A549 (cell line): Measurements from ENCODE around the gene EFNA5. TPM values are rescaled to one million over a fixed set of nuclear protein-coding genes. Genes with fewer than 3 reads are reported as not detected.

Experiments used
- CBX2 ChIP-seq: fragments of 200-600 bp; sonication (generic); IDR thresholded peaks from 2 replicates; pipeline ENCODE4 v1.6.1; 2016; ENCODE audit warnings: low read depth, mild to moderate bottlenecking, borderline replicate concordance
- CEBPB ChIP-seq, 2 experiments: fragments of >200 bp in 1 of 2; sonication (Bioruptor Twin) in 1 of 2; formaldehyde crosslinking in 1 of 2; IDR thresholded peaks; 2 replicates each; pipeline ENCODE4 v1.6.1; 2012 to 2016
- CTCF ChIP-seq: fragments of >200 bp; sonication (Bioruptor Twin); formaldehyde crosslinking; IDR thresholded peaks from 3 replicates; pipeline ENCODE4 v1.5.1; 2016
- E2F6 ChIP-seq: IDR thresholded peaks from 2 replicates; pipeline ENCODE4 v1.6.1; 2012; ENCODE audit warnings: low read depth, borderline replicate concordance
- EHMT2 ChIP-seq: fragments of 200-600 bp; sonication (generic); IDR thresholded peaks from 2 replicates; pipeline ENCODE4 v1.6.1; 2016; ENCODE audit warnings: antibody characterized with exemption, low read depth, mild to moderate bottlenecking, moderate library complexity
- ESRRA ChIP-seq: fragments of 150-350 bp; IDR thresholded peaks from 2 replicates; pipeline ENCODE4 v1.6.1; 2014; ENCODE audit warnings: mild to moderate bottlenecking, low read length, borderline replicate concordance
- GATA3 ChIP-seq: IDR thresholded peaks from 2 replicates; pipeline ENCODE4 v1.6.1; 2012; ENCODE audit warnings: borderline replicate concordance
- HMGXB4 ChIP-seq: fragments of 250-450 bp; sonication (Bioruptor Pico); IDR thresholded peaks from 2 replicates; pipeline ENCODE4 v1.5.0; 2021; ENCODE audit warnings: mild to moderate bottlenecking, moderate library complexity, borderline replicate concordance
- HOXA7 ChIP-seq: fragments of 250-450 bp; sonication (Bioruptor Pico); IDR thresholded peaks from 2 replicates; pipeline ENCODE4 v1.5.0; 2020; ENCODE audit warnings: mild to moderate bottlenecking, moderate library complexity
- JUN ChIP-seq, 2 experiments: fragments of >200 bp; sonication (Bioruptor Twin); formaldehyde crosslinking; IDR thresholded peaks; 2 replicates in 1 of 2; 3 replicates in 1 of 2; pipeline ENCODE4 v1.6.1; 2016 to 2017
- KDM1A ChIP-seq: fragments of 200-600 bp; sonication (generic); IDR thresholded peaks from 2 replicates; pipeline ENCODE4 v1.6.1; 2016; ENCODE audit warnings: low read depth, mild to moderate bottlenecking
- KDM5A ChIP-seq: fragments of 200-600 bp; sonication (generic); IDR thresholded peaks from 2 replicates; pipeline ENCODE4 v1.6.1; 2016; ENCODE audit warnings: antibody characterized with exemption, mild to moderate bottlenecking
- MAFK ChIP-seq: fragments of 450-650 bp; IDR thresholded peaks from 2 replicates; pipeline ENCODE4 v1.6.1; 2014; ENCODE audit not compliant: partially characterized antibody
- MAX ChIP-seq: IDR thresholded peaks from 2 replicates; pipeline ENCODE4 v1.6.1; 2012
- MAZ ChIP-seq: fragments of 150-350 bp; IDR thresholded peaks from 2 replicates; pipeline ENCODE4 v1.6.1; 2014; ENCODE audit warnings: antibody characterized with exemption, low read depth, low read length, borderline replicate concordance
- NFE2L2 ChIP-seq: fragments of 150-350 bp; conservative IDR thresholded peaks from 2 replicates; pipeline ENCODE4 v1.6.1; 2014; ENCODE audit warnings: low read length
- PHF8 ChIP-seq: fragments of 200-600 bp; sonication (generic); IDR thresholded peaks from 2 replicates; pipeline ENCODE4 v1.6.1; 2016; ENCODE audit warnings: low read depth, mild to moderate bottlenecking, antibody characterized with exemption, moderate library complexity, borderline replicate concordance
- POLR2A ChIP-seq: IDR thresholded peaks from 2 replicates; pipeline ENCODE4 v1.6.1; 2012; ENCODE audit warnings: mild to moderate bottlenecking, low read length
- POLR2AphosphoS2 ChIP-seq: conservative IDR thresholded peaks from 2 replicates; pipeline ENCODE4 v1.6.1; 2012; ENCODE audit warnings: low read length, improper control_type of control experiment, inconsistent platforms
- RAD21 ChIP-seq, 2 experiments: fragments of >200 bp in 1 of 2; sonication (Bioruptor Twin) in 1 of 2; formaldehyde crosslinking in 1 of 2; IDR thresholded peaks in 1 of 2; conservative IDR thresholded peaks in 1 of 2; 2 replicates in 1 of 2; 3 replicates in 1 of 2; pipeline ENCODE4 v1.6.1; 2012 to 2018; ENCODE audit warnings: inconsistent platforms in 1 of 2
- RNF2 ChIP-seq: fragments of 200-600 bp; sonication (generic); IDR thresholded peaks from 2 replicates; pipeline ENCODE4 v1.6.1; 2016; ENCODE audit warnings: low read depth, mild to moderate bottlenecking, antibody characterized with exemption, moderate library complexity, borderline replicate concordance
- SMC3 ChIP-seq: fragments of >200 bp; sonication (Bioruptor Twin); formaldehyde crosslinking; IDR thresholded peaks from 3 replicates; pipeline ENCODE4 v1.6.1; 2018; ENCODE audit warnings: inconsistent platforms
- TFCP2L1 ChIP-seq: fragments of 250-450 bp; sonication (Bioruptor Pico); IDR thresholded peaks from 2 replicates; pipeline ENCODE4 v1.5.0; 2021; ENCODE audit warnings: mild to moderate bottlenecking
- ZC3H11A ChIP-seq: fragments of 450-650 bp; IDR thresholded peaks from 2 replicates; pipeline ENCODE4 v1.6.1; 2014; ENCODE audit warnings: antibody characterized with exemption, mild to moderate bottlenecking
- polyA plus RNA-seq, 4 experiments: library from polyadenylated mRNA; depleted of rRNA in 3 of 4; stranded (reverse); fragments of >200 nt; fragmentation: RNase III in 1 of 4; extraction: RNeasy Plus Mini Kit Qiagen cat#74134 plus additional on column Dnase treatment in 1 of 4; gene quantifications; 2 replicates in 3 of 4; 3 replicates in 1 of 4; pipeline ENCODE4 v1.2.3, GENCODE V29; 2011 to 2017
- TF ChIP-seq, protein P1 (sequence below): fragments of 200-600 bp; sonication (generic); IDR thresholded peaks from 2 replicates; pipeline ENCODE4 v1.6.1; 2016; ENCODE audit warnings: antibody characterized with exemption, mild to moderate bottlenecking, moderate library complexity
- TF ChIP-seq, protein P2 (sequence below): fragments of 450-650 bp; IDR thresholded peaks from 2 replicates; pipeline ENCODE4 v1.6.1; 2014; ENCODE audit warnings: antibody characterized with exemption

Gene EFNA5
- polyA plus RNA-seq, 2 of the 4 experiments (the other 2 are of a cell fraction): 8.5 to 20.7 TPM

DNA sequence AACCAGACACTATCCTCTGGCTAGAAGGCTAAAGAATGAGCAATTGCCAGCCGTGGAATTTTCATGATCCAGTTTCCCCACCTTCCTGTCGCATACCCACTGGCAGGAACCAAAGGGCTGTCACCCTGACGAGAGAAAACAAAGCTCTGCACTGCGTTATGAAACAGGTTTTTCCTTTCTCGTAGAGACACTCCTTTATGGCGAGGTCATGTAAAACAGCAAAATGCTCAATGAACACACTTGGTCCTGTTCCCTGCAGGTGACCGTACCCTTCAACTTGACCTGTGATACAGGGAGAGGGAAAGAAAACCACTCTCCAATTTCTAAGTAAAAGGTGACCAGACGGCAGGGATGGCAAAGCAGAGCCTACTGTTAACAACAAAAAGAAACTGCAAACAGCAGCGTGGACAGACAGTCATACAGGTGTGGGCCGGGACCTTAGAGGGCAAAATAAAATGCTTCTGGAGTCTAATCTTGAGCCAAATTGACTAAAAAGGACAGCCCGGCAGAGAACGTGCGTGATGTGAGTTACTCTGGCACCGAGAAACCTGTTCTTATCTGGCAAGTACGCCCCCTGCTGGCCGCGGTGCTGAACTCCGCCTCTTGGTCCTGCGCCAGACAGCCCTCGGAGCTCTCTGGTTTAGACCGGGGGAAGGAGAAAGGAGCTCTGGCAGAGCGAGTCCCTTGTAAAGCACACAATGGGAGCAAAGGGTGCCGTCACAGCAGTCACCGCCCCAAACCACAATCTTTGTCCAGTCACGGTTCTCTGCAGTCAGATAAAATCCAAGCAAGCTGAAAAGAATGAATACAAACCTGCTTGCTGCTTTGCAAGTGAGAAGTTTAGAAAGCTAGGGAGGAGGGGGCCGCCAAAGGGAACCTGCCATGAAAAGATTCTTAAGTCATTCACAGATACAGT lies 98.9 kb downstream of the EFNA5 start (continued):
- TF ChIP-seq, protein P1, sequence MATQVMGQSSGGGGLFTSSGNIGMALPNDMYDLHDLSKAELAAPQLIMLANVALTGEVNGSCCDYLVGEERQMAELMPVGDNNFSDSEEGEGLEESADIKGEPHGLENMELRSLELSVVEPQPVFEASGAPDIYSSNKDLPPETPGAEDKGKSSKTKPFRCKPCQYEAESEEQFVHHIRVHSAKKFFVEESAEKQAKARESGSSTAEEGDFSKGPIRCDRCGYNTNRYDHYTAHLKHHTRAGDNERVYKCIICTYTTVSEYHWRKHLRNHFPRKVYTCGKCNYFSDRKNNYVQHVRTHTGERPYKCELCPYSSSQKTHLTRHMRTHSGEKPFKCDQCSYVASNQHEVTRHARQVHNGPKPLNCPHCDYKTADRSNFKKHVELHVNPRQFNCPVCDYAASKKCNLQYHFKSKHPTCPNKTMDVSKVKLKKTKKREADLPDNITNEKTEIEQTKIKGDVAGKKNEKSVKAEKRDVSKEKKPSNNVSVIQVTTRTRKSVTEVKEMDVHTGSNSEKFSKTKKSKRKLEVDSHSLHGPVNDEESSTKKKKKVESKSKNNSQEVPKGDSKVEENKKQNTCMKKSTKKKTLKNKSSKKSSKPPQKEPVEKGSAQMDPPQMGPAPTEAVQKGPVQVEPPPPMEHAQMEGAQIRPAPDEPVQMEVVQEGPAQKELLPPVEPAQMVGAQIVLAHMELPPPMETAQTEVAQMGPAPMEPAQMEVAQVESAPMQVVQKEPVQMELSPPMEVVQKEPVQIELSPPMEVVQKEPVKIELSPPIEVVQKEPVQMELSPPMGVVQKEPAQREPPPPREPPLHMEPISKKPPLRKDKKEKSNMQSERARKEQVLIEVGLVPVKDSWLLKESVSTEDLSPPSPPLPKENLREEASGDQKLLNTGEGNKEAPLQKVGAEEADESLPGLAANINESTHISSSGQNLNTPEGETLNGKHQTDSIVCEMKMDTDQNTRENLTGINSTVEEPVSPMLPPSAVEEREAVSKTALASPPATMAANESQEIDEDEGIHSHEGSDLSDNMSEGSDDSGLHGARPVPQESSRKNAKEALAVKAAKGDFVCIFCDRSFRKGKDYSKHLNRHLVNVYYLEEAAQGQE: no peak
- no peak for TF ChIP-seq ZC3H11A
- TF ChIP-seq CEBPB (IDR thresholded peaks at IDR 0.05): no peak
- TF ChIP-seq TFCP2L1 (CRISPR knock-in tag): no peak
- peak in 1 of 2 experiments; percentile 62; a peak in 2 of 5 replicates for TF ChIP-seq JUN (IDR thresholded peaks at IDR 0.05)
- TF ChIP-seq HMGXB4 (CRISPR knock-in tag): no peak
- TF ChIP-seq CTCF: peak; percentile 84
- no peak for TF ChIP-seq RNF2
- TF ChIP-seq ESRRA: no peak
- no peak for TF ChIP-seq CBX2
- TF ChIP-seq MAFK: peak; percentile 37
- TF ChIP-seq POLR2A: no peak
- TF ChIP-seq SMC3: peak; percentile 95
- peak; percentile 80 for TF ChIP-seq MAX
- no peak for TF ChIP-seq NFE2L2
- TF ChIP-seq POLR2AphosphoS2: no peak
- TF ChIP-seq, protein P2, sequence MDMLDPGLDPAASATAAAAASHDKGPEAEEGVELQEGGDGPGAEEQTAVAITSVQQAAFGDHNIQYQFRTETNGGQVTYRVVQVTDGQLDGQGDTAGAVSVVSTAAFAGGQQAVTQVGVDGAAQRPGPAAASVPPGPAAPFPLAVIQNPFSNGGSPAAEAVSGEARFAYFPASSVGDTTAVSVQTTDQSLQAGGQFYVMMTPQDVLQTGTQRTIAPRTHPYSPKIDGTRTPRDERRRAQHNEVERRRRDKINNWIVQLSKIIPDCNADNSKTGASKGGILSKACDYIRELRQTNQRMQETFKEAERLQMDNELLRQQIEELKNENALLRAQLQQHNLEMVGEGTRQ: no peak
- no peak for TF ChIP-seq KDM5A
- TF ChIP-seq EHMT2: no peak
- TF ChIP-seq RAD21 (conservative IDR thresholded peaks at IDR 0.05 in 1 of 2, IDR thresholded peaks at IDR 0.05 in 1 of 2): peak; percentile 82 to 90
- TF ChIP-seq HOXA7 (CRISPR knock-in tag): no peak
- no peak for TF ChIP-seq PHF8
- TF ChIP-seq GATA3: peak; percentile 45; the same call in 1 of the 2 replicates
- no peak for TF ChIP-seq MAZ
- no peak for TF ChIP-seq E2F6
- no peak for TF ChIP-seq KDM1A
